Measurements from ENCODE around the gene THSD8. TPM values are rescaled to one million over a fixed set of nuclear protein-coding genes. Genes with fewer than 3 reads are reported as not detected.

THSD8 gene
- total and polyA plus RNA-seq, 2 of the 8 experiments (the other 6 are each of a cell fraction or from before 2014, with no cell fraction given), result 8.2 to 42.3 TPM

DNA sequence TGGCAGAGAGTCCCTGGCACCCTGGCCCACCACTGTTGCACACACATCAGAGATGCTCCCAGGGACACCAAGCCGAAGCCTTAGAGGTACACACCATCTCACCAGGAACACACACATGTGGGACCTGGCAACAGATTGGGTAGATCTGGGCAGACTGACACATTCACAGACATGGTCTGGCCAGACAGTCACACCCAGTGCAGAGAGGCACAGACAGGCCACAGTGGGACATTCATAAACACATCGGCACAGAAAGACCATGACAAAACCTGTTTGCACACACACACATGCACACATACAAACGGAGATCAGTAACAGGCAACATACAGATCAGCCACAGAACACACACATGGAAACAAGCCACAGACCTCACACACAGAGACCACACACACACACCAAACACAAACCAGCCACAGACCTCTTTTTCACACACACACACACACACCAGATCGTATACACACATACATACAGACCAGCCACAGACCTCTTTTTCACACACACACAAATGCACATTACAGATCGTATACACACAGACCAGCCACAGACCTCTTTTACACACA lies 16.9 kb upstream of the THSD8 start:
- TF ChIP-seq EP300 (IDR thresholded peaks at IDR 0.05; ENCODE audit: borderline replicate concordance in 1 of 2, low read depth in 2 of 2, low read length in 2 of 2), result no peak
- TF ChIP-seq SP2 (IDR thresholded peaks at IDR 0.05; ENCODE audit: low read length), result no peak
- TF ChIP-seq EGR1 (IDR thresholded peaks at IDR 0.05; ENCODE audit: borderline replicate concordance, low read depth, low read length), result no peak
- no peak for TF ChIP-seq CREB1 (IDR thresholded peaks at IDR 0.05)
- TF ChIP-seq ZNF274 (IDR thresholded peaks at IDR 0.05; ENCODE audit: borderline replicate concordance, extremely low read depth, low read length), result no peak
- no peak for TF ChIP-seq TAF7 (optimal IDR thresholded peaks at IDR 0.05; ENCODE audit: borderline replicate concordance, low read depth, low read length)
- no peak for TF ChIP-seq TBP (IDR thresholded peaks at IDR 0.05; ENCODE audit: low read depth, low read length)
- TF ChIP-seq SIRT6 (IDR thresholded peaks at IDR 0.05; ENCODE audit: low read length), result no peak
- TF ChIP-seq, protein P1, sequence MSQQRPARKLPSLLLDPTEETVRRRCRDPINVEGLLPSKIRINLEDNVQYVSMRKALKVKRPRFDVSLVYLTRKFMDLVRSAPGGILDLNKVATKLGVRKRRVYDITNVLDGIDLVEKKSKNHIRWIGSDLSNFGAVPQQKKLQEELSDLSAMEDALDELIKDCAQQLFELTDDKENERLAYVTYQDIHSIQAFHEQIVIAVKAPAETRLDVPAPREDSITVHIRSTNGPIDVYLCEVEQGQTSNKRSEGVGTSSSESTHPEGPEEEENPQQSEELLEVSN (IDR thresholded peaks at IDR 0.05), result no peak
- TF ChIP-seq, protein P2, sequence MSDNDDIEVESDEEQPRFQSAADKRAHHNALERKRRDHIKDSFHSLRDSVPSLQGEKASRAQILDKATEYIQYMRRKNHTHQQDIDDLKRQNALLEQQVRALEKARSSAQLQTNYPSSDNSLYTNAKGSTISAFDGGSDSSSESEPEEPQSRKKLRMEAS (IDR thresholded peaks at IDR 0.05), result no peak
- CTCF ChIA-PET (ENCODE audit: partially characterized antibody), result interaction anchor here (1.3 to 3.0 kb wide), 2 partner anchors 11 to 22 kb away, joined by 3 to 15 read pairs; no protein-coding TSS in a partner anchor

More for the DNA sequence above, 16.9 kb upstream of the THSD8 start:
- 85% methylated on average over 5 of the region's 5 CpGs; no CpG with 5 or more reads in 1 of the 2 experiments for WGBS, 2 experiments (ENCODE audit: extremely low coverage in 1 of 2, insufficient coverage in 1 of 2, insufficient read length in 1 of 2, insufficient replicate concordance in 2 of 2, low coverage in 1 of 2, low lambda C conversion rate in 2 of 2, missing lambda C conversion rate in 1 of 2)
- no peak overlapping the region for H3K14ac ChIP-seq (ENCODE audit: insufficient read length)
- H3K18ac ChIP-seq (ENCODE audit: extremely low read depth, low read length), result peak overlapping the region; percentile 16; the same call in 1 of the 2 replicates
- H4K91ac ChIP-seq (replicated peaks; ENCODE audit: insufficient read length, low read length), result peak overlapping the region; percentile 52
- no peak overlapping the region for H2AFZ ChIP-seq (ENCODE audit: low read length)
- H2BK5ac ChIP-seq (ENCODE audit: low read depth, low read length), result peak overlapping the region; percentile 82; the same call in 1 of the 2 replicates
- no peak overlapping the region; a peak in 1 of 4 replicates for H3K4me2 ChIP-seq (ENCODE audit: insufficient read depth in 1 of 2, low read depth in 2 of 2, low read length in 2 of 2)
- H2AK5ac ChIP-seq (ENCODE audit: low read depth, low read length), result peak overlapping the region; percentile 99
- no peak overlapping the region for H3K4ac ChIP-seq (replicated peaks; ENCODE audit: insufficient read length, low read depth, low read length)
- H3K79me2 ChIP-seq (ENCODE audit: control insufficient read depth in 1 of 2, insufficient read depth in 2 of 2, low read length in 2 of 2), result no peaks in the 10 kb centered on the region
- H3K56ac ChIP-seq (replicated peaks; ENCODE audit: insufficient read length, low read depth, low read length), result peak overlapping the region; percentile 85
- H2BK120ac ChIP-seq (replicated peaks; ENCODE audit: low read depth, low read length), result peak overlapping the region; percentile 73
- no peak overlapping the region for H3K4me3 ChIP-seq (ENCODE audit: extremely low read depth in 1 of 4, insufficient read depth in 2 of 4, low read depth in 3 of 4, low read length in 4 of 4)
- H2BK12ac ChIP-seq (ENCODE audit: low read depth, low read length), result peak overlapping the region; percentile 99
- peaks cover 16% of the 10 kb centered on the region; the same call in 1 of the 2 replicates for H3K23me2 ChIP-seq (ENCODE audit: low read depth, low read length)
- peaks cover 16 to 30% (median 19%) of the 10 kb centered on the region in 4 experiments for H3K4me1 ChIP-seq (replicated peaks in 1 of 4; ENCODE audit: control insufficient read depth in 3 of 4, insufficient read depth in 4 of 4, low read length in 3 of 4)
- peaks cover 0 to 1% of the 10 kb centered on the region in 2 experiments for H4K20me1 ChIP-seq (replicated peaks in 1 of 2; ENCODE audit: control insufficient read depth in 1 of 2, insufficient read depth in 2 of 2, low read length in 2 of 2)
- no peak overlapping the region for H3K23ac ChIP-seq (ENCODE audit: insufficient read length)
- FAIRE-seq, result no peak
- no peak overlapping the region for H3K9ac ChIP-seq (replicated peaks in 1 of 4; ENCODE audit: extremely low read depth in 1 of 4, low read depth in 3 of 4, low read length in 3 of 4)
- no peaks in the 10 kb centered on the region for H3K9me3 ChIP-seq (ENCODE audit: insufficient read depth in 2 of 2, low read depth in 1 of 2, low read length in 1 of 2)
- no peak for DNase-seq (ENCODE audit: low read depth in 1 of 2, low spot score in 2 of 2)
- no peaks in the 10 kb centered on the region for H3K27me3 ChIP-seq (replicated peaks in 1 of 4; ENCODE audit: control insufficient read depth in 3 of 4, extremely low read depth in 1 of 4, insufficient read depth in 3 of 4, low read length in 3 of 4)
- H2BK15ac ChIP-seq (ENCODE audit: low read length), result peak overlapping the region; percentile 99
- no peaks in the 10 kb centered on the region for H3K36me3 ChIP-seq (ENCODE audit: control insufficient read depth in 2 of 4, insufficient read depth in 4 of 4, low read length in 3 of 4)
- no peak overlapping the region for H4K5ac ChIP-seq (ENCODE audit: insufficient read length, low read depth, low read length)
- POLR2A ChIA-PET (ENCODE audit: partially characterized antibody), result interaction anchor here (1.5 kb wide), 1 partner anchor 9 kb away, joined by 4 read pairs; no protein-coding TSS in a partner anchor
- H2BK20ac ChIP-seq (ENCODE audit: low read length), result peak overlapping the region; percentile 95
- 0 out of 2 replicates have a peak overlapping the region, but pooled peaks have one; percentile 27 for H3K27ac ChIP-seq (ENCODE audit: low read depth, low read length)
- H3K79me1 ChIP-seq (ENCODE audit: low read depth, low read length), result no peaks in the 10 kb centered on the region; the same call in 1 of the 2 replicates
- H4K8ac ChIP-seq (ENCODE audit: extremely low read depth, insufficient read depth, low read length), result no peak overlapping the region

All from H1 (cell line).